ENCODE measurements around the gene ARMC9. TPM values are rescaled to one million over a fixed set of nuclear protein-coding genes. Genes with fewer than 3 reads are reported as not detected.

ARMC9 gene
- total RNA-seq, 1 donor: 189 TPM

- no peak for TF ChIP-seq CTCF (IDR thresholded peaks at IDR 0.05; ENCODE audit: insufficient read depth, low read depth, low read length)
- H3K4me3 ChIP-seq (ENCODE audit: low read depth, low read length): no peak overlapping the region
- DNase-seq (ENCODE audit: low read depth): no peak
Measured at GRCh38 chr2:231384970-231385369, 186.5 kb downstream of the ARMC9 start.

DNA sequence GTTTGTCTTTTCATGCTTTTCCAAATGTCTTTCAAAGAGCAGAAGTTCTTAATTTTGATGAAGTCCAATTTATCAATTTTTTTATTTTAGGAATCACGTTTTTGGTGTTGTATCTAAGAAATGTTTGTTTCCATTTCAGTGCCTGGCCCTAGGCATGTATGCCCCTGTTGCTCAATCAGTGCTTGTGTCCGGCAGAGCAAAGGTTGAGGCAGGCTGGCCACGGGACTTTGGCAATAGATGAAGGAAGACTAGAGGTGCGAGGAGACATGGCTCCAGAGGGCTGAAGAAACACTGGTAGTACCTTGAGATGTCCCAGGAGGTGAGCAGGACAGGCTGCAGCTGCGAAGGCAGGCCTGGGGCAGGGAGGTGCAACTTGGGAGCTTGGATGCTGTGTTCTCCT lies 187.0 kb downstream of the ARMC9 start:
- no peak overlapping the region for H3K4me3 ChIP-seq (ENCODE audit: low read depth, low read length)
- no peak for DNase-seq (ENCODE audit: low read depth)
- no peak for TF ChIP-seq CTCF (IDR thresholded peaks at IDR 0.05; ENCODE audit: insufficient read depth, low read depth, low read length)

- H3K4me3 ChIP-seq (ENCODE audit: low read depth, low read length): no peak overlapping the region
- peak; percentile 56 for DNase-seq (ENCODE audit: low read depth)
- no peak for TF ChIP-seq CTCF (IDR thresholded peaks at IDR 0.05; ENCODE audit: insufficient read depth, low read depth, low read length)
Measured at GRCh38 chr2:231386446-231386845, 188.0 kb downstream of the ARMC9 start.

DNA sequence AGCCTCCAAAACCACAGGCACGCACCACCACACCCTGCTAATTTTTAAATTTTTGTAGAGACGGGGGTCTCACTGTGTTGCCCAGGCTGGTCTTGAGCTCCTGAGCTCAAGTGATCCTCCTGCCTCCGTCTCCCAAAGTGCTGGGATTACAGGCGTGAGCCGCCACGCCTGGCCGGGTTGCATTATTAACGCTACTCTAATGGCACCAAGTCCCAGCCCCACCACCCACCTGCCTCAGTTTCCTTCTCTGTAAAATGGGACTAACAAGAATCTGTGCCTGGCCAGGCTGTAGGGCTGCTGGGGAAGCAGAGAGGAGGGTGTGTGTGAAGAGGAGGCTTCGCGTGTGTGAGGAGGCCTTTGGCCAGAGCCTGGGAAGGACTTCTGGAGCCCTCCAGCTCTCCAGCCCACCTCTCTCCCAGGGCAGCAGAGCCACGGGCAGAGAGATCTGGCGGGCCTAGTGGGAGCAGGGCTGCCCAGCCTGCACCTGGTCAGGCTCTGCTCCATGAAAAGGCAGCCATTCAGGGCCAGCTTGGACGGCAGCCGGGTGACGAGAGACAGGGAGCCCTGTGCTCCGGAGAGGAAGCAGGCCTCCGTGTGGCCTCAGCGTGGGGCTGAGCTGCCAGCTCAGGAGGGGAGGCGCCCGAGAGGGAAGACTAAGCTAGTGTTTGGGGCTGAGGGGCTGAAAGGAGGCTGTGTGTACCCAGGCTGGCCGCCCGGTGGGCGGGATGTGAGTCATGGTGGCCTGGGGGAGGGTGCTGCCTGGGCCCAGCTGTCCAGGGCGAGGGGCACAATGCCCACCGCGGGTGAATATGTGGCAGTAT lies 189.7 kb downstream of the ARMC9 start:
- peak; percentile 55 for DNase-seq (ENCODE audit: low read depth)
- no peak for TF ChIP-seq CTCF (IDR thresholded peaks at IDR 0.05; ENCODE audit: insufficient read depth, low read depth, low read length)
- H3K4me3 ChIP-seq (ENCODE audit: low read depth, low read length): no peak overlapping the region

DNA sequence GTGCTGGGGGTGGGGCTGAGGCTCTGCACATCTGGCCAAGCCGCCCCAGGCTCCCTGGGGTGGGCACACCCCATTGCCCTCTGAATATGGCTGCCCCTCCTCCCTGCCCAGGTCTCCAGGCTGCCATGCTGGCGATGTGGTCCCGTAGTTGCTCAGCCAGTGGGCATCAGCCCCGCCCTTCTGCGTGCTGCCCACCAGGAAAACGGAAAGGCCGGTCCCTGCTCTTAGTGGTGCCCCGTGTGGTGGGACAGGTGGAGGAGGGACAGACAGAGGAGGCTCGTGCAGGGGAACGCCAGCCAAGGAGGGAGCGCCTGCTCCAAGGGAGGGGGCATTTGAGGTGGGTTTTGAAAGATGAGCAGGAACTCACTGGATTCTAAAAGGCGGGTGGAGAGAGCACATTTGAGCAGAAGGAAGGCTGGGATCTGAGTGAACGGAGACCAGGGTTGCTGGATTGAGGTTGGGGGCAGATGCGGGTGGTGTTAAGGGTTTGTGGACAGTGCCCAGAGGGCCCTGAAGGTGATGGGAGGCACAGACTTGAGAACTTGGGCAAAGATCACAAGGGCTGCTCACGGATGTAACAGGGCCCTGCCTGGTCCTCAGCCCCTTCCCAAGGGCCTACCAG lies 190.4 kb downstream of the ARMC9 start:
- no peak for TF ChIP-seq CTCF (IDR thresholded peaks at IDR 0.05; ENCODE audit: insufficient read depth, low read depth, low read length)
- H3K4me3 ChIP-seq (ENCODE audit: low read depth, low read length): no peak overlapping the region
- no peak for DNase-seq (ENCODE audit: low read depth)

- no peak for TF ChIP-seq CTCF (IDR thresholded peaks at IDR 0.05; ENCODE audit: insufficient read depth, low read depth, low read length)
- no peak for DNase-seq (ENCODE audit: low read depth)
- no peak overlapping the region for H3K4me3 ChIP-seq (ENCODE audit: low read depth, low read length)
Measured at GRCh38 chr2:231390667-231391066, 192.2 kb downstream of the ARMC9 start.

All from fibroblast of villous mesenchyme (primary cell).